ENCODE data around the gene HCN3. TPM values are rescaled to one million over a fixed set of nuclear protein-coding genes. Genes with fewer than 3 reads are reported as not detected.
A peak's percentile ranks its signal among the peaks of the same experiment; 100 is the strongest.

The HCN3 gene
- polyA plus RNA-seq, 5 donors, result 8.2 to 10.0 (median 9.4) TPM

DNA sequence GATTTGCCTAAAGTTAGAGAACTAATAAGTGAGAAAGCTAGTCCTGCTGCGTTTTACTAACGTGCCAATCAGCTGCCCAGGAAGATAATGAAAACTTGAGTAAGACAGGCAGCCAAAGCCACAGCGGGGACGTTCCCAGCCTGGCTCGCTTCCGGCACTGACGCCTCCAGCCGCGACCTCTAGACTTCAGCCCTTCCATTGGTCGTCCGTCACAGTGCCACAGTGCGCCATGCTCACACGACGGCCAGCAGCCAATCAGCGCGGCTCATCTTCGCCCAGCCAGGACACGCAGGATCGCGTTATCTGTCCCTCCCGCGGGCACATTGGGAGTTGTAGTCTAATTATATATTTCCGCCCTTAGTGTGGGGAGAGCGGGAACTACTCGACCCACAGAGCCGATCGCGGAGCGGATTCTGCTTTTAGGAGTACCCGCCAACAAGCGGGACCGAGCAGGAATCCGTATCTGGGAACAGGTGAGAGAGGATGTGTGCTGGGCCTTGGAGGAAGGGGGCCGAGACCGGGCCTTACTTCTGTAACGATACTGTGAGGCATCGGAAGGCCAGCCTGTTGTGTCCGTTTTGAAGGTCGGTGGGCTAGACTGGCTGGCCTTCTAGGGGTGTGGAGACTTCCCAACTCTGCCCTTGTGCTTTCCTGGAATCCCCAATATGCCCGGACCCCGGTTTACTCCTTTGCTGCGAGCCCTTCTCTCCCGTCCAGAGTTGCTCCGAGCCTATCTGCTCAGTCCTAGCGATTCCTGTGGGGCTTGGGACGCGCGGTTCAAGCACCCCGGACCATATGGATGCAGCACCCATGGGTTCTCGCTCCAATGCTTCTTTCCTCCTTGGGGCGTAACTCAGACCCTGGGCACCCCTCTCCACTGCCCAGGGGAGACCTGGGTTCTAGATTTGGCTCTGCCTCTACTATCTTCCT, 31.5 kb downstream of the HCN3 start, which contains the start of gene FDPS:
TSS of gene FDPS (plus strand) at position 374 of the 930 bp plus-strand sequence. CDS start 924 bp downstream, outside the sequence.
- DNase-seq, result peak; percentile 98 to 99

- peak; percentile 15 to 26 for DNase-seq
Observed at GRCh38 chr1:155309423-155310021, 32.3 kb downstream of the HCN3 start.

DNA sequence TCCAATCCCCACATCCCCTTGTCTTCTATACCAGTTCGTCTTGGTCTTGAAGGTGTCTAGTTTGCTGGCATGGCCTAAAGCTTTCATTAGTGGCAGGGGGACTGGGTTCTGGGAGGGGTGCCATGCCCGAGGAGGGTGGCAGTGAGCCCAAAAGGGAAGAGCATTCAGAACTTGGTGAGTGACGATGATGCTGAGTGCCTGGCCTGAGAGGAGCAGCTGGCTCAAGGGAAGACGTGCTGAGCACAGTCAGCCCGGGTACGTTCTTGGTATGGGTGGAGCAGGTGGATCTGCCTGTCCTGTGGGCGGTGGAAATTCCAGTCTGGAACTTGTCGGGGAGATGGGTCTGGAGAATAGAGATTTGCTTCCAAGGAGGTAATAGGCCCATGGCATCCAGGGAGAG, 36.0 kb downstream of the HCN3 start:
- DNase-seq, result no peak

DNA sequence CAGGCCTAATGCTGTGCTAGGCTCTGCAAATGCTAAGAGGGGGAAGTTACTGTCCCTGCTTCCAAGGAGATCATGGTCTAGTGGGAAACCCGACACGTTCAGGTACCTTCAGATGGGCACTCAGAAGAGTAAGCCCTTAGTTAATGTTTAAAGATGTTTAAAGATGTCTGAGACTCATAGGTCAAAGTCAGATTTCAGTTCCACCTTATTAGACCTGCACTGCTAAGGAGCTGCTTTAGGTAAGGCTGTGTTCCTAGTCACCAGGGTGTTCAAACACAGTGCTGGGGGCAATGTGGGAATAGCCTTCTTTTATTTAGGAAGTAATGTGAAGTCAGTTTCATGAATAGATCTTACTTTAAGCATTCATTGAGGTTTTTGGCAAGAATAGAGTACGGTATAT, 39.7 kb downstream of the HCN3 start:
- DNase-seq, result no peak

DNA sequence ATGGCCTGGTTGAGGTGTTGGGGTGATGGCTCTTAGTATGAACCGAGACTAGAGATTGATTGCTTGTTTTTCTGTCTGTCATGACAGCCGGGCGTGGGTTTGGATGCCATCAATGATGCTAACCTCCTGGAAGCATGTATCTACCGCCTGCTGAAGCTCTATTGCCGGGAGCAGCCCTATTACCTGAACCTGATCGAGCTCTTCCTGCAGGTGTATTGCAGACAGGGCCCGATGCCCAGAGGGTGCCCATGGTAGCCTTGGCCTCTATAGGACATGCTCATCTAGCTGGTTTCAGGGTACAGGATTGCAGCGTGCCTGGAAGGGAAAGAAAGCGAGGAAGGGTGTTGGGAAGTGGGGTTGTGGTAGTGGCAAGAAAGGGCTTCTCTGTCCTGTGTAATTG, 40.8 kb downstream of the HCN3 start:
- DNase-seq, result no peak

DNA sequence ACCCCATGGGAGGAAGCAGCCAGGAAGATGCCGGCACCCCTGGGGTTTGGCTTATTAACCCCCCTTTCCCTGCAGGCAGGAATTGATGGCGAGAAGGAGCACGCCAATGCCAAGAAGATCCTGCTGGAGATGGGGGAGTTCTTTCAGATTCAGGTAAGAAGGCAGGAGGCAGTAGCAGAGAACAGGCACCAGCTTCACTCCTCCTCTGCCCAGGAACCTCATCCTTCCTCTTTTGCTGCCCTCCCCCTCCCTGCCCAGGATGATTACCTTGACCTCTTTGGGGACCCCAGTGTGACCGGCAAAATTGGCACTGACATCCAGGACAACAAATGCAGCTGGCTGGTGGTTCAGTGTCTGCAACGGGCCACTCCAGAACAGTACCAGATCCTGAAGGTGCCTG, 42.3 kb downstream of the HCN3 start:
- no peak for DNase-seq

DNA sequence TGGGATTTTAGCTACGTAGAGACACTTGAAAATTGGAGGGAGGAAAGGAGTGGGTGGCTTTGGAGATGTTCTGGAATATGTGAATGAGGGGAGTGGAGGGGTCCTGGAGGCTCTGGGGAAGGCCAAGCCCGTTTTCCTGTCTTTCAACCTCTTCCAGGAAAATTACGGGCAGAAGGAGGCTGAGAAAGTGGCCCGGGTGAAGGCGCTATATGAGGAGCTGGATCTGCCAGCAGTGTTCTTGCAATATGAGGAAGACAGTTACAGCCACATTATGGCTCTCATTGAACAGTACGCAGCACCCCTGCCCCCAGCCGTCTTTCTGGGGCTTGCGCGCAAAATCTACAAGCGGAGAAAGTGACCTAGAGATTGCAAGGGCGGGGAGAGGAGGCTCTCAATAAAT, 43.0 kb downstream of the HCN3 start:
- no peak for DNase-seq

- peak; percentile 72 to 78 for DNase-seq
Observed at GRCh38 chr1:155320661-155321617, 43.7 kb downstream of the HCN3 start, which contains the start of gene RUSC1. Gene RUSC1, plus strand, starts transcription at chr1:155320894. Its CDS starts 880 bp downstream, at chr1:155321774.

- no peak for DNase-seq
Observed at GRCh38 chr1:155321639-155322503, 44.6 kb downstream of the HCN3 start.

- DNase-seq, result peak; percentile 31 to 36
Observed at GRCh38 chr1:155322571-155322952, 45.3 kb downstream of the HCN3 start.

DNA sequence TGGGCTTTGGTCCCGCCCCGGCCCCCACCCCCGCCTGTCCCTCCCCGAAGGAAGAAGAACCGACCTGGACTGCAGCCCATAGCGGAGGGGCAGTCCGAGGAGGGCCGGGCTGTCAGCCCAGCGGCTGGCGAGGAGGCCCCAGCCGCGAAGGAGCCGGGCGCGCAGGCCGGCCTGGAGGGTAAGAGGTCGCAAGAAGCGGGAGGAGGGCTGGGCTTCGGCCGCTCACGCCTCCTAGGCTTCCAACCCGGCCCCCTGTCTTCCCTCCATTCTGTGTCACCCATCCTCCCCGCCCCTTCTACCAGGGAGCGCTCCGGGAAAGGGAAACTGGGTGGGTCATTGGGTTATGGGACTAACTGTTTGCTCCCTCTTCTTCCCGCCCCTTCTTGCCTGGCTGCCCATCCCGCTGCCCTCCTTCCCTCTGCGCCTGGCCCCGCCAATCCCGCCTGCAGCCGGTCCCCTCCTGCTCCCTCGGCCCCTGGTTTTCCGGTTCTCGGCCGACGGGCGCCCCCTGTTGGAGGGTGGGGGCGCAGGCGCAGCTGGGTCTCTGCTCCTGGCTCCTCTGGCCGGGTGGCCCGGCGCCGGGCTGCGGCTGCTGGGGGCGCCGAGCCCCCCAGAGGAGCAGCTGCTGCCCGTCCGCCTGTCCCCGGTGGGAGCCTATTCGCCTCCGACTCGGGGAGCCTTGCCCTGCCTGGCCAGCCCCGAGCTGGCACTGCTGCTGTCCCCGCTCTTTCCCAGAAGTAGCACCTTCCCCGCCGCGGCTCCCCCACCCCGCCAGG, 45.9 kb downstream of the HCN3 start:
- peak; percentile 86 to 92 for DNase-seq

DNA sequence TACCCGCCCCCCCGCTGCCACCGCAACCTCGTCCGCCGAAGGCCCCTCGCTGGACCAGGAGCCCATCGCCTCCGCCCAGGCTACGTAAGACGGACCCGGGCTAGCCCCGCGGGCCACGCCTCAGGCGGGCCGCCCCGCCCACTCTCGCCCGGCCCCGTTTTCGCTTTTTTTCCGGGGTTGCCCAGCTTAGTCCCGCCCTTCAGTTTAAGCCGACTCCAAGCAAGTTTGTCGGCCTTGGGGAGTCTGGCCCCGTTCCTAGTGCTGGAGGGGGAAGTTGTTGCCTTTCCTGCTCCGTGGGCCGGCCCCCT, 46.4 kb downstream of the HCN3 start:
- peak; percentile 92 for DNase-seq

DNA sequence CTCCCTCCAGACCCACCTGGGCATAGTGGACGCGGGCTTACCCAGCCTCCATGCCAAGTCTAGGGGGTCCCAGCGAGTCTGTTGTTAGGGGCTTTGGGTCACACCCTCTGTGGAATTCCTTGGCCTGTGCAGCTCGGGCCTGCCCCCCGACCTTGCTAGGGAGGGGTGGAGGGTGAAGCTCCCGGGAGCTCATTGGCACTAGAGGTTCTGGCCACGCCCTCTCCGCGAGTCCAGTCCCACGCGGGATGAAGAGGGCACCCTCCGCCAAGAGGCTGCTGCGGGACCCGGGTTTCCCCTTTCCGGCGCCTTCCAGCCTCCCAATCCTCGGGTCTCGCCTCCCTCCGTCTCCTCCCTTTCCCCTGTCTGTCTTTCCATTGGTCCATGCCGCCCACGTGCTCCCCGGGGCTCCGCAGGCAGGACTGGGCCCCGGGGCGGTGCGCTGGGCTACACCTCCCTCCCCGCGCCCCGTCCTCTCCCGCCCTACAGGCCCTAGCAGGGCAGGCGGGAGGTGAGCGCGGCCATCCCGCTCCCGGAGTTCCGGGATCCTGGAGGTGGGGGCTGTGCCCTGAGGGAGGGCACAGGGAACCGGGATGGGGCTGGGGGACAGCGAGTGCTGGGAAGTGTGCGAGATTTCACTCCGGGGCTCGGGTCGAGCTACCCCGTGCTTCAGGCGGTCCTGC, 46.9 kb downstream of the HCN3 start:
- peak; percentile 93 to 94 for DNase-seq

DNA sequence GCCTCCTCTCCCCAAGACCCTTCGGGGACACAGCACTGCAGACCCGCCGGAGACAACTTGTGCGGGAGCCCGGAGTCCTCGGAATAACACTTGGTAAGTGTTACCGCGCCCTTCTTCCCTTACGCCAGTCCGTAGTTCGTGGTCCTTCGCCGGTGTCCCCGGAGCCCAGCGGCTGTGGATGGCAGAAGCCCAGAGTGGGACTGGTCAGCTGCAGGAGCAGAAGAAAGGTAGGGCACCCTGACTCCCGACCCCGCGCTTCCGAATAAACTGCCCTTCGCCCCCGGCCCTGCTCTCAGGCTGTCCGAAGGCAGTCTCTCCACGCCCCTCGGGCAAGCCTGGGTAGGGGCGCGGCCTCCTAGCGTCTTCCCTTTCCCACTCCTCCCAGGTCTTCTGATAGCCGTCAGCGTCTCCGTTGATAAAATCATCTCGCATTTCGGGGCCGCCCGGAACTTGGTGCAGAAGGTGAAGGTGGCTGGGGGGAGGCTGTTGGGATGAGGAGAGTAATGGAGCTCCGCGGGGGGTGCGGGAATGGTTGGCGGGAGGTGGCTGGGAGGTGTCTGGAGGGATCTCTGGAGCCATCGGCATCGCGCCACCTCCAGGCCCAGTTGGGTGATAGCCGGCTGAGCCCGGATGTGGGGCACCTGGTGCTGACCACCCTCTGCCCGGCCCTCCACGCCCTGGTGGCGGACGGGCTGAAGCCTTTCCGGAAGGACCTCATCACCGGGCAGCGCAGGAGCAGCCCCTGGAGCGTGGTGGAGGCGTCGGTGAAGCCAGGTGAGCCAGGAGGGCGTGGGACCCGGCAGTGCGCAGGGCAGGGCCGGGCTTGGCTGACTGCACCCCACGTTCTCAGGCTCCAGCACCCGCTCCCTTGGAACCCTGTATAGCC, 47.7 kb downstream of the HCN3 start:
- peak in 1 of 2 donors; percentile 36 for DNase-seq

GRCh38 chr1:155325603-155325893, 48.3 kb downstream of the HCN3 start:
- no peak for DNase-seq

DNA sequence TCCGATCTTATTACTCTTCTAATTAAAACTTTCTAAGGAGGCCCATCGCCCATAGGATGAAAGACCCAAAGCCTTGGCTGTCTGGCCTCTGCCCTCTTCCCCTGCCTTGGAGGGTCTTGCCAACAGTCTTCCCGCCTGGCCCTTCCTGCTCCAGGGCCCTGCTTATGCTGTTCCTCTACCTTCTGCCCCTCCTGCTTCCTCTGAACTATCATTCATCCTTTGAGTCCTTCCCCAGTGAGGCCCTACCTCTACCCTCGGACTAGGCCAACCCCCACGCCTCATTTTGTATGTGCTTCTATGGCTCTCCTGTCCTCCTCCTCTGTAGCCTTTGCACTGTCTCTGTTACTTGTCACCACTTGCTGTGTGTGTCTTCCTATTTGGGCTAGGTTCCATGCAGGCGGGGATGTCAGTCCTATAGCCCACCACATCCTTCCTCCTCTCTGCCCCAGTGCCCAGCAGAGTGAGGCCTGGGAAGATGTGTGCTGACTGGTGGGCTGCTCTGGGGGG, 48.8 kb downstream of the HCN3 start:
- no peak for DNase-seq

- no peak for DNase-seq
Observed at GRCh38 chr1:155326631-155327037, 49.4 kb downstream of the HCN3 start.

GRCh38 chr1:155327981-155328380, 50.7 kb downstream of the HCN3 start:
- no peak for DNase-seq
